NCI-H510A (cell line): Measurements from ENCODE around the gene SH2D3C.

Experiments used
- DNase-seq: peaks from one replicate; lab custom pipeline; 2025; lab: John Stamatoyannopoulos, UW

The SH2D3C gene

GRCh38 chr9:127694890-127695720 lies 83.4 kb downstream of the SH2D3C start:
- no peak for DNase-seq

GRCh38 chr9:127693697-127694096 lies 84.8 kb downstream of the SH2D3C start:
- DNase-seq: no peak

- DNase-seq: no peak
These were observed 85.3 kb downstream of the SH2D3C start for GRCh38 chr9:127693143-127693542.

GRCh38 chr9:127692071-127692470 lies 86.4 kb downstream of the SH2D3C start:
- DNase-seq: no peak

- DNase-seq: no peak
These were observed 87.7 kb downstream of the SH2D3C start for GRCh38 chr9:127690735-127691134.

GRCh38 chr9:127689329-127690000 lies 89.0 kb downstream of the SH2D3C start:
- no peak for DNase-seq
